Calu3 (cell line): ENCODE results near the gene MGAT4C. TPM values are rescaled to one million over a fixed set of nuclear protein-coding genes. Genes with fewer than 3 reads are reported as not detected.

Experiments used
- BruUV-seq: library from RNA; stranded (reverse); fragments of 400-500 nt; replicated peaks from 2 replicates; lab custom pipeline; 2021; lab: Mats Ljungman, UMichigan
- CTCF ChIA-PET: fragments of 300-600 bp; sonication (Branson Sonifier 250); formaldehyde crosslinking; loops from one replicate; lab custom pipeline; 2022; ENCODE audit warnings: antibody characterized with exemption; lab: Charles Lee
- DNase-seq: peaks from one replicate; pipeline ENCODE4 v3.0.0; 2022
- H3K27ac Mint-ChIP-seq: one replicate; pipeline ENCODE4 v1.8.0; 2022; ENCODE audit warnings: mixed read lengths; ENCODE audit not compliant: unreplicated experiment
- H3K27me3 Mint-ChIP-seq: one replicate; pipeline ENCODE4 v1.8.0; 2022; ENCODE audit warnings: mixed read lengths; ENCODE audit not compliant: unreplicated experiment
- H3K36me3 Mint-ChIP-seq: one replicate; pipeline ENCODE4 v1.8.0; 2022; ENCODE audit warnings: mild to moderate bottlenecking, moderate library complexity, mixed read lengths; ENCODE audit not compliant: insufficient read depth, unreplicated experiment
- H3K4me1 Mint-ChIP-seq: one replicate; pipeline ENCODE4 v1.8.0; 2022; ENCODE audit warnings: mild to moderate bottlenecking, low read depth, mixed read lengths; ENCODE audit not compliant: unreplicated experiment
- H3K4me3 Mint-ChIP-seq: one replicate; pipeline ENCODE4 v1.8.0; 2022; ENCODE audit warnings: mild to moderate bottlenecking, low read depth, moderate library complexity, mixed read lengths; ENCODE audit not compliant: unreplicated experiment
- H3K9me3 Mint-ChIP-seq: one replicate; pipeline ENCODE4 v1.8.0; 2022; ENCODE audit warnings: low read depth, mixed read lengths; ENCODE audit not compliant: unreplicated experiment
- intact Hi-C: fragments of 100-400 bp; cut with micrococcal nuclease; formaldehyde crosslinking; loops from one replicate; pipeline ENCODE4 v1.10.0; 2022; ENCODE audit not compliant: unreplicated experiment
- total RNA-seq: library from RNA; stranded (reverse); gene quantifications from 2 replicates; pipeline ENCODE4 v1.2.3, GENCODE V29; 2022
- TF ChIP-seq, protein P1 (sequence below): fragments of 200-600 bp; IDR thresholded peaks from one replicate; pipeline ENCODE4 v1.8.0; 2022; ENCODE audit warnings: antibody characterized with exemption; ENCODE audit not compliant: unreplicated experiment

MGAT4C gene
- total RNA-seq, 1 experiment from 2014 or later, result not detected

GRCh38 chr12:86257134-86257533 lies 943 bp upstream of the MGAT4C start:
- peaks cover 6% of the 10 kb centered on the region for H3K4me1 Mint-ChIP-seq
- H3K36me3 Mint-ChIP-seq, result no peaks in the 10 kb centered on the region
- DNase-seq, result no peak
- H3K27ac Mint-ChIP-seq, result no peak overlapping the region
- no TSS peak for BruUV-seq
- no peaks in the 10 kb centered on the region for H3K9me3 Mint-ChIP-seq
- TF ChIP-seq, protein P1, sequence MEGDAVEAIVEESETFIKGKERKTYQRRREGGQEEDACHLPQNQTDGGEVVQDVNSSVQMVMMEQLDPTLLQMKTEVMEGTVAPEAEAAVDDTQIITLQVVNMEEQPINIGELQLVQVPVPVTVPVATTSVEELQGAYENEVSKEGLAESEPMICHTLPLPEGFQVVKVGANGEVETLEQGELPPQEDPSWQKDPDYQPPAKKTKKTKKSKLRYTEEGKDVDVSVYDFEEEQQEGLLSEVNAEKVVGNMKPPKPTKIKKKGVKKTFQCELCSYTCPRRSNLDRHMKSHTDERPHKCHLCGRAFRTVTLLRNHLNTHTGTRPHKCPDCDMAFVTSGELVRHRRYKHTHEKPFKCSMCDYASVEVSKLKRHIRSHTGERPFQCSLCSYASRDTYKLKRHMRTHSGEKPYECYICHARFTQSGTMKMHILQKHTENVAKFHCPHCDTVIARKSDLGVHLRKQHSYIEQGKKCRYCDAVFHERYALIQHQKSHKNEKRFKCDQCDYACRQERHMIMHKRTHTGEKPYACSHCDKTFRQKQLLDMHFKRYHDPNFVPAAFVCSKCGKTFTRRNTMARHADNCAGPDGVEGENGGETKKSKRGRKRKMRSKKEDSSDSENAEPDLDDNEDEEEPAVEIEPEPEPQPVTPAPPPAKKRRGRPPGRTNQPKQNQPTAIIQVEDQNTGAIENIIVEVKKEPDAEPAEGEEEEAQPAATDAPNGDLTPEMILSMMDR, result no peak
- CTCF ChIA-PET, result interaction anchor here (0.6 kb wide), 1 partner anchor 131 kb away, joined by 4 read pairs; no protein-coding TSS in a partner anchor
- intact Hi-C loops, result loop anchor here (5.0 kb wide), 2 partner anchors 1695 to 1740 kb away; no protein-coding TSS in a partner anchor
- H3K27me3 Mint-ChIP-seq, result no peaks in the 10 kb centered on the region
- H3K4me3 Mint-ChIP-seq, result no peak overlapping the region

DNA sequence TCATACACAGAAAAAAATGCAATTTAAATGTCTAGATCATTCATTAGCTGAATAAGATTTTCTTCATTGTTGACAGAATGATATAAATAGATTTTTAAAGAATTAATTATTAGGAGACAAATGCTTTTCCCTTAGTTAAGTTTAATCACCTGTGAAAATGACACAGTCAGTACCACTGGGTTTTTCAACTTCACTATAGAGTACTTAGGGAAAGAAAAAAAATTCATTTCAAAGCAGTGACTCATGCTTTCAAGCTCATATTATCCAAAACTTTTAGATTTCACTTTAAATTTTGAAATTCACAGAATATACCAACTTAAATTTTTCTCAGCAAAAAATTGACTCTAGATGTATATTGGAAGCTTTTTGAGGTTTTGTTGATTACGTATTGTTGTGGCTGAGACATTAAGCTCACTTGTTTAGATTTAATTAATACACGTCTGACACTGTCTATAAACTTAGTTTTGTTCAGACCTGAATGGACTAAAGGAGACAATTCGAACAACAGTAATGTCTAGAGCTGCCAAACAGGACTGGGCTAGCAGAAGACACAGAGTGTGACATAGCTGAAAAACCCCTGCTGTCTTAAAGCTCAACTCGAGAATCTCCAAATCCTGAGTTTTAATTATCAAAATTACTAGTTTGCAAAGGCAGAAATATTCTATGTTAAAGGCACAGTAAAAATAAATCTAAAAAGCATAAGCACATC lies 1.6 kb downstream of the MGAT4C start:
- Mint-ChIP-seq H3K27ac (no peak overlapping the region), H3K36me3 (no peaks in the 10 kb centered on the region), H3K4me3 (no peak overlapping the region), H3K27me3 (no peaks in the 10 kb centered on the region), H3K9me3 (no peaks in the 10 kb centered on the region), H3K4me1 (peaks cover 4% of the 10 kb centered on the region)
- no peak for DNase-seq
- intact Hi-C loops, result loop anchor here (5.0 kb wide), 3 partner anchors 297 to 1743 kb away; no protein-coding TSS in a partner anchor
- no TSS peak for BruUV-seq
- CTCF ChIA-PET, result no interaction called here
- TF ChIP-seq, protein P1, result no peak

GRCh38 chr12:86249851-86250250 lies 6.3 kb downstream of the MGAT4C start:
- CTCF ChIA-PET, result interaction anchor here (0.6 kb wide), 1 partner anchor 154 kb away, joined by 3 read pairs; no protein-coding TSS in a partner anchor
- no peak for DNase-seq
- no TSS peak for BruUV-seq
- TF ChIP-seq, protein P1, result no peak
- H3K27ac Mint-ChIP-seq, result no peak overlapping the region
- no peaks in the 10 kb centered on the region for H3K9me3 Mint-ChIP-seq
- H3K36me3 Mint-ChIP-seq, result no peaks in the 10 kb centered on the region
- no peak overlapping the region for H3K4me3 Mint-ChIP-seq
- intact Hi-C loops, result loop anchor here (5.0 kb wide), 1 partner anchor 293 kb away; no protein-coding TSS in a partner anchor
- no peaks in the 10 kb centered on the region for H3K27me3 Mint-ChIP-seq
- H3K4me1 Mint-ChIP-seq, result peaks cover 6% of the 10 kb centered on the region

DNA sequence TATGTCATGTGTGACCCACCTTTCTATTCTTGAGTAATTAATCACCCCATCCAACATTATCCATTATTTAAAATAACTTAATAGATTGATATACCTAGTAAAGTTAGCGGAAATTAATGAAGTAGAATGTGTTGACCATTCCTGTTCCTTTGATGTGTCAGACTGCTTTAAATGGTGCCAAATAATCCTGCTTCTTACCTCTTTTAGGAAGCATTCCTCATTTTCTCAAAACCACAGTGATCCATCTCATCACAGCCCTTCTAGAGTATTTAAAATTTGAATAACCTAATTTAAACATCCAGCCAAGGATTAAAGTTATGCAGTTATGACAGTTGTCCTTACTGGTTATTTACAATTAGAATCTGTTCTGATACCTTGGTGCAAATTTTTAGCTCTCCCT lies 6.9 kb downstream of the MGAT4C start:
- TF ChIP-seq, protein P1, result no peak

More for the DNA sequence above, 6.9 kb downstream of the MGAT4C start:
- BruUV-seq, result no TSS peak
- no peak overlapping the region for H3K4me3 Mint-ChIP-seq
- peaks cover 6% of the 10 kb centered on the region for H3K4me1 Mint-ChIP-seq
- H3K9me3 Mint-ChIP-seq, result no peaks in the 10 kb centered on the region
- intact Hi-C loops, result no loop called here
- CTCF ChIA-PET, result no interaction called here
- H3K36me3 Mint-ChIP-seq, result no peaks in the 10 kb centered on the region
- DNase-seq, result no peak
- no peak overlapping the region for H3K27ac Mint-ChIP-seq
- H3K27me3 Mint-ChIP-seq, result no peaks in the 10 kb centered on the region
